Omental fat pad (tissue), 4 donors: ENCODE measurements around the gene DSTN. TPM values are rescaled to one million over a fixed set of nuclear protein-coding genes. Genes with fewer than 3 reads are reported as not detected.

Experiments
- ATAC-seq: fragments of 150-250 bp; one replicate; pipeline ENCODE4 v1.9.1; 2016; ENCODE audit warnings: mild to moderate bottlenecking, moderate library complexity; ENCODE audit not compliant: low FRiP score
- DNase-seq: peaks from one replicate; pipeline ENCODE4 v3.0.0-alpha.2; 2019; ENCODE audit warnings: low spot score
- total RNA-seq, 4 donors: library from RNA; depleted of rRNA; stranded (reverse); fragments of >200 nt; gene quantifications; one replicate each; pipeline ENCODE4 v1.1.0, GENCODE V29; 2016
- TF ChIP-seq, protein P1 (sequence below), 3 donors: fragments of 450-650 bp; IDR thresholded peaks; one replicate each; pipeline ENCODE4 v1.5.1; 2016 to 2017; ENCODE audit warnings: antibody characterized with exemption in 3 of 3, mild to moderate bottlenecking in 3 of 3, moderate library complexity in 2 of 3

DSTN gene
- total RNA-seq, 4 donors from 2014 or later, result 147 to 228 (median 170) TPM

DNA sequence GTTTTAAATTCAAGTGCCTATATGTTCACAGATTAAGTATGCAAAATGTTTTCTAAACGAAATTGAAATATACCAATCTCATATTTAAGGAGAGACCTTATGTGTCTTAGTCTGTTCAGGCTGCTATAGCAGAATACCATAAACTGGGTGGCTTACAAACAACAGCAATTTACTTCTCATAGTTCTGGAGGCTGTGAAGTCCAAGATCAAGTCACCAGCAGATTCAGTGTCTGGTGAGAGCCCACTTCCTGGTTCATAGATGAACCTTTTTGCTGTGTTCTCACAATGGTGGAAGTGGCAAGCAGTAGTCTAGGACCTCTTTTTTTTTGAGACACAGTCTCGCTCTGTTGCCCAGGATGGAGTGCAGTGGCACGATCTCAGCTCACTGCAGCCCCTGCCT is 3.5 kb upstream of the DSTN start:
- TF ChIP-seq, protein P1, sequence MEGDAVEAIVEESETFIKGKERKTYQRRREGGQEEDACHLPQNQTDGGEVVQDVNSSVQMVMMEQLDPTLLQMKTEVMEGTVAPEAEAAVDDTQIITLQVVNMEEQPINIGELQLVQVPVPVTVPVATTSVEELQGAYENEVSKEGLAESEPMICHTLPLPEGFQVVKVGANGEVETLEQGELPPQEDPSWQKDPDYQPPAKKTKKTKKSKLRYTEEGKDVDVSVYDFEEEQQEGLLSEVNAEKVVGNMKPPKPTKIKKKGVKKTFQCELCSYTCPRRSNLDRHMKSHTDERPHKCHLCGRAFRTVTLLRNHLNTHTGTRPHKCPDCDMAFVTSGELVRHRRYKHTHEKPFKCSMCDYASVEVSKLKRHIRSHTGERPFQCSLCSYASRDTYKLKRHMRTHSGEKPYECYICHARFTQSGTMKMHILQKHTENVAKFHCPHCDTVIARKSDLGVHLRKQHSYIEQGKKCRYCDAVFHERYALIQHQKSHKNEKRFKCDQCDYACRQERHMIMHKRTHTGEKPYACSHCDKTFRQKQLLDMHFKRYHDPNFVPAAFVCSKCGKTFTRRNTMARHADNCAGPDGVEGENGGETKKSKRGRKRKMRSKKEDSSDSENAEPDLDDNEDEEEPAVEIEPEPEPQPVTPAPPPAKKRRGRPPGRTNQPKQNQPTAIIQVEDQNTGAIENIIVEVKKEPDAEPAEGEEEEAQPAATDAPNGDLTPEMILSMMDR (IDR thresholded peaks at IDR 0.05), result no peak

DNA sequence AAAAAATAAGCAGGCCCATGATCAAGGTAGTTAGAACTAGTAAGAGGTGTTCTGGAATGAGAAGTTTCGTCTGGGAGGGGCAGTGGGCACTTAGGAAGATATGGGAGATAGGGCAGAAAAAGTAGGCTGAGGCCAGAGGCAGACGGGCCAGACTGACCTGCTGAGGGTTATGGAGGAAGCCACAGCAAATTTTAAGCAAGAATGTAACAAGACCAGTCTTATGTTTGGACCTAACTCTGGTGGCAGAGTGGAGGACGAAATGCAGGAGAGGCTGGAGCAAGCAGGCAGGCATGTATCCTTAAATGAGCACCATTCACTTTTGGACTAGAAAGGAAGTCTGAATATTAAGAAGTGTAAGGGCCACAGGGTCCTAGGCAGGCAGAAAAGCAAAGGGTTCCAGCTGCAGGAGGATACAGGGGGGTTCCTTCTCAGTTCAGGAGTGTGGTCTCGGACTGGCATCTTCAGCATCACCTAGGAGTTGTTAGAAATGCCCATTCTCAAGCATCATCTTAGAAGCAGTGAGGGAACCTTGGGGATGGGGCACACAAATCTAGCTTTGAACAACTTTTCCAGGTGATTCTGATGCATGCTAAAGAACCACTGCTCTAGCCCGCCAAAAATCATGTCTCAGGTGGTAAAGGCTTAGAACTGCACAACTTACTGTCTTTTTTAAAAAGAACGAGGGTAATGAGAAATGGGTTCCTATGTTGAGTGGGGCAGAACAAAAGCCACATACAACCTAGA is 1.7 kb upstream of the DSTN start:
- no peak for ATAC-seq
- TF ChIP-seq, protein P1 (IDR thresholded peaks at IDR 0.05), result no peak
- DNase-seq, result no peak

More for the DNA sequence above, 3.5 kb upstream of the DSTN start:
- ATAC-seq, result no peak
- no peak for DNase-seq

DNA sequence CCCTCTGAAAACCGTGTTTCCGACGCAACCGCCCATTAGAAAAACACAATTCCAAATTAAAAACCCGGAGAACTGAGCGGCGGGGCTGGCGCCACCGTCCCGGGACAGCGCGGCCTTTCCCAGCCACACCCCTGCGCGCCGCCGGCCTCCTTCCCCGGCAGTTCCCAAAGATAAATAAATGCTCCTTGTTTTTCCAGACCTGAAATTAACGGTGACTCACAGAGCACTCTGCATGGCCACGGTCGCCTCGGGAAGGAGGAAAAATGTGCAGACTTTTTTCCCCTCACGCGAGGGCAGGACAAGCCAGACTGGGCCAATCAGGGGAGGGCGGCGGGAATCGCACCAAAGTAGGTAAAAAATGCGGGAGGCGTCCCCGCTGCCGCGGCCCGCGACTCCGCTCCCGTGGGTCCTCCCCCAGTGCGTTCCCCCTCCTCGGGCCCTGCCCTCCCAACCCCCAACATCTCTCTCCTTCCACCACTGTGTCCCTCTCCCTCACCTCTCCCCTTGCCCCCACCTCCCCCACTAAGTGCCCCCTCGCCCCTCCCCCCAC is 828 bp upstream of the DSTN start:
- TF ChIP-seq, protein P1 (IDR thresholded peaks at IDR 0.05), result no peak
- ATAC-seq, result peak; percentile 41

DNA sequence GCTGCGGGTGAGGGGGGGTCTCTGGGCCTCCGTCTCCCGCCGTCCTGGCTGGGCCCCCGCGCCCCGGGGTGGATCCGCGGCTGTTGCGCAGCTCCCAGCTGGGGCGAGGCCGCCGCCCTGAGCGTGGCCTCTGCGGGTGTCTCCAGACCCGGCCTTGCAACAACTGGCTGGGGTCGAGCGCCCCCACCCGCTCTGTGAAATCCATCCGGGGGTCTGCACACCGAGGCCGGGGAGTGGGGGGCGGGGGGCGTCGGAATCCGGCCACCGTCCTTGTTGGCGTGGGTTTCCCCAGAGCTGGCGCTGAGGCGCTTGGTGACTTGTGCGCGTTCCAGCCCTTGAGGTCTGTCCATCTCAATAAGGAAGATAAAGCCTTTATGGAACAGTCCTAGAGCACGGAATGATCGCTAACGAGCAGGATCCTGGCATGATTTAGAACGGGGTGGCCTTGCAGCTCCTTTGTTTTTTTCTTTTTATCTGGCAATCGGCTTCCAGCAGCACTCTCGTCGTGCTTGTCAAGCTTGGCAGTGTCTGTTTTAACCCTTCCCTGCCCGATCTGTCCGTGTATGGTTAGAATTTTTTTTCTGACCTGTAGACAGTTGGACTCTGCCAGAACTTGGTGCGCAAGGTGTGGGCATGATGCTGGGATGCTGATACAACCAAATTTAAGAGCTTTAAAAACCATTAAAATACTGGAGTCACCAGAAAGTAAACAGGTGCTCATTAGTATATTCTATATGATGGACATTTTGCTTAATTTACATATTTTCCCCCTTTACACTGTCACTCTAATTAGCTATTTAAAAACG is 675 bp downstream of the DSTN start:
- TF ChIP-seq, protein P1 (IDR thresholded peaks at IDR 0.05), result no peak
- no peak for DNase-seq
- ATAC-seq, result peak; percentile 58

More for the DNA sequence above, 828 bp upstream of the DSTN start:
- DNase-seq, result peak; percentile 56

DNA sequence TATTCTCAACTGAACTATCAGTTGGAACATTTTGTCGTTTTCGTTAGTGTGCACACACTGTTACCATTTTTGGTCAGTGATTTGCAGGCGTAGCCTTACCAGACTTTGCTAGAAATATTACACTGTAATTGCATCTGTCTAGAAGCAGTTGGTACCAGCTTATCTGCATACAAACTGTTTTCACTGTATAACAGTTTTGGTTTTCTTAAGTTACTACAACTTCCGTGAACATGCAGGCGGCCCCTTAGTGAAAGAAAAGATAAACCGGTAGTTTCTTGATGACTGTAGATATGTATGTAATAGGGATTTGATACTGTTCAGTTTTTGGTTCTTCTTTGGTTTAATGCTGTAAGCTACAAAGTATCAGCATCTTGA is 1.3 kb downstream of the DSTN start:
- DNase-seq (no peak), ATAC-seq (no peak)
- TF ChIP-seq, protein P1 (IDR thresholded peaks at IDR 0.05), result no peak

DNA sequence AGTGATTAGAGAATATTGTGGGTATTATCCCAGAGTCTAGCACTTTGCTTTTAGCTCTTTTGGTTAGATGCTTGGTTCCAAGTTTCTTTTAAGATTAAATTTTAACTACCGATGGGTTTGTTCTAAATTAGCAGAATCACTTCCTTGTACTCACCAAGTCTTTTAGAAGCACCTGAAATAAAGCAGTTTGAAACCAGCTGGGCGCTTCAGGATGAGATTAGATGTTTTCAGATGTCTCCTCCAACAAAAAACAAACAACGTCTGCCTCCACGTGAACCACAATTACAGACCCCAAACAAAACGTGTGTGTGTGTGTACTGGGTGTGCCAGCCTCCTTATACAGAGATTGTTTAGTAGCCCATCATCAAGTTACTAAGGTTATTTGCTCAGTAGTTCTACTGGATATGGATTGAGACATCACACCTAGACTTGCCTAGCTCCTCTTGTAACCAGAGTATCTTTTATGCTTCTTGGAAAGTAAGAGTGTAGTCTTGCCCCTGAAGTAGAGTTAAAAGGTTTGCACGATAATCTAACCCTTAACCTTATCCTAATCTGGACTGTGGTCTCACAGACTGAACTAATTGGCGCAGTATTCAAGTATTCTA is 2.3 kb downstream of the DSTN start:
- ATAC-seq (no peak), DNase-seq (no peak)
- TF ChIP-seq, protein P1 (IDR thresholded peaks at IDR 0.05), result no peak
